Measurements from ENCODE around the gene CASP5. TPM values are rescaled to one million over a fixed set of nuclear protein-coding genes. Genes with fewer than 3 reads are reported as not detected.
A peak's percentile ranks its signal among the peaks of the same experiment; 100 is the strongest.

The CASP5 gene
- total and polyA plus RNA-seq, 2 of the 4 experiments (the other 2 are of a cell fraction): not detected

DNA sequence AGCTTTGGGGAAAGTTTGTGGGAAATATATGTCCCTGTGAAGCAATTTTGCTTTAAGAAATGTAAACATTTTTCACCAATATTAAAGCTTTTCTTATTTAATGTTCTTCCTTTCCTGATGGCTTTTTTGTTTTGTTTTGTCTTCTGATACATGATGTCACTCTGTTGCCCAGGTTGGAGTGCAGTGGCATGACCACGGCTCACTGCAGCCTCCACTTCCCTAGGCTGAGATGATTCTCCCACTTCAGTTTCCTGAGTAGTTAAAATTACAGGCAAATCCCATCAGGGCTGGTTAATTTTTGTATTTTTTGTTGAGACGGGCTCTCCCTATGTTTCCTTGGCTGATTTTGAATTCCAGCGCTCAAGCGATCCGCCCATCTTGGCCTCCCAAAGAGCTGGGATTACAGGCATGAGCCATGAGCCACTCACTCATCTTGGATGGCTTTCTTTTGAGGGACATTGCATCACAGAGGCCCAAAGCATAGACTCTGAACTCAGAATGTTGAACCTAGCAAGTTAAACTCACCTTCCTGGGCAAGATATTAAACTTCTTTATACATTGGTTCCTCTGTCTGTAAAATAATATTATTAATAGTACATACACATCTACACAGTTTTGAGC is 22.8 kb upstream of the CASP5 start:
- intact Hi-C loops (cut with micrococcal nuclease): loop anchor here (2.0 to 5.0 kb wide), 4 partner anchors 77 to 817 kb away; partner anchors contain the start of gene CASP4
- H3K9me1 ChIP-seq (ENCODE audit: insufficient read depth, low read length): 0 out of 2 replicates have a peak, but pooled peaks cover 3% of the 10 kb centered on the region

More for the DNA sequence above, 22.8 kb upstream of the CASP5 start:
- H4K20me1 ChIP-seq (ENCODE audit: insufficient read depth, low read length): no peaks in the 10 kb centered on the region
- peak overlapping the region; percentile 97; the same call in 2 of the 3 replicates for H2BK15ac ChIP-seq (ENCODE audit: low read depth, low read length)
- peak overlapping the region; percentile 85 for H3K18ac ChIP-seq (ENCODE audit: low read depth, low read length)
- H3K36me3 ChIP-seq (ENCODE audit: control insufficient read depth, insufficient read depth, low read length): peaks cover 2% of the 10 kb centered on the region
- H3K9ac ChIP-seq (ENCODE audit: low read depth, low read length): peak overlapping the region; percentile 54; the same call in 1 of the 2 replicates
- H3K27ac ChIP-seq (ENCODE audit: insufficient read depth, low read length): peak overlapping the region; percentile 82
- H2AK5ac ChIP-seq (ENCODE audit: low read depth, low read length): peak overlapping the region; percentile 83; the same call in 1 of the 2 replicates
- no peak overlapping the region; the same call in 1 of the 2 replicates for H3K4me3 ChIP-seq (ENCODE audit: insufficient read depth, low read depth, low read length)
- H2AK9ac ChIP-seq (replicated peaks; ENCODE audit: low read depth, low read length, poor library complexity): no peak overlapping the region
- peak overlapping the region; percentile 25 to 92 for H4K8ac ChIP-seq (ENCODE audit: low read depth in 2 of 2, low read length in 2 of 2)
- H2BK5ac ChIP-seq (ENCODE audit: low read depth, low read length, poor library complexity, severe bottlenecking): peak overlapping the region; percentile 93
- no peaks in the 10 kb centered on the region for H3K9me3 ChIP-seq (ENCODE audit: control insufficient read depth, insufficient read depth, low read length)
- peak overlapping the region; percentile 90 for H3K14ac ChIP-seq (replicated peaks; ENCODE audit: low read depth, low read length)
- H2BK120ac ChIP-seq (ENCODE audit: low read depth, low read length): peak overlapping the region; percentile 92
- H3K56ac ChIP-seq (ENCODE audit: extremely low read depth, insufficient read depth, low read length): peak overlapping the region; percentile 98
- H2AFZ ChIP-seq (replicated peaks; ENCODE audit: low read length, poor library complexity): no peak overlapping the region
- in situ Hi-C loops (cut with MboI; ENCODE audit: low sequenced_read_pairs): no loop called here
- peak overlapping the region; percentile 88 for H4K5ac ChIP-seq (ENCODE audit: low read depth, low read length)
- dilution Hi-C loops (cut with HindIII; ENCODE audit: low sequenced_read_pairs, unreplicated experiment): no loop called here
- no peaks in the 10 kb centered on the region for H3K27me3 ChIP-seq (ENCODE audit: control insufficient read depth, insufficient read depth, low read length)
- BruUV-seq (replicated peaks): no TSS peak
- POLR2A ChIA-PET (ENCODE audit: unreplicated experiment): interaction anchor here (0.6 kb wide), 1 partner anchor 11 kb away, joined by 6 read pairs; the partner anchor contains the start of gene CASP1
- peak overlapping the region; percentile 97 for H3K4me2 ChIP-seq (ENCODE audit: low read depth, low read length)
- H3K79me1 ChIP-seq (ENCODE audit: low read depth in 1 of 2, low read length in 2 of 2): peaks cover 0 to 32% of the 10 kb centered on the region in 2 experiments; a peak in 2 of 4 replicates
- peak overlapping the region; percentile 88 for H3K4ac ChIP-seq (ENCODE audit: low read depth, low read length)
- no peak for ATAC-seq (ENCODE audit: low read depth)
- DNase-seq: no peak
- peak overlapping the region; percentile 61 for H3K23ac ChIP-seq (ENCODE audit: low read depth, low read length)
- H2BK20ac ChIP-seq (ENCODE audit: low read depth, low read length): peak overlapping the region; percentile 86
- peak overlapping the region; percentile 78 for H4K91ac ChIP-seq (ENCODE audit: insufficient read depth, low read depth, low read length)
- H3K4me1 ChIP-seq (ENCODE audit: control insufficient read depth, insufficient read depth, low read length): peaks cover 9% of the 10 kb centered on the region
- WGBS, 2 experiments (ENCODE audit: extremely low coverage in 2 of 2, insufficient read length in 1 of 2): 100% methylated on average over 1 of the region's 5 CpGs; no CpG with 5 or more reads in 1 of the 2 experiments
- CTCF ChIA-PET: interaction anchor here (0.6 kb wide), 1 partner anchor 370 kb away, joined by 3 read pairs; no protein-coding TSS in a partner anchor
- TF ChIP-seq MXI1 (IDR thresholded peaks at IDR 0.05; ENCODE audit: borderline replicate concordance, low read depth, low read length): no peak
- TF ChIP-seq CEBPB (IDR thresholded peaks at IDR 0.05; ENCODE audit: low read depth, low read length): 0 out of 2 replicates have a peak, but pooled peaks have one; percentile 45

All from IMR-90 (cell line).